GM19239 (cell line): Measurements from ENCODE around the gene TIRAP.
A peak's percentile ranks its signal among the peaks of the same experiment; 100 is the strongest.

Experiments used
- DNase-seq: peaks from one replicate; pipeline ENCODE4 v3.0.0; 2011; ENCODE audit warnings: low spot score; ENCODE audit not compliant: insufficient read length
- FAIRE-seq: peaks from 2 replicates; lab custom pipeline; 2011; peaks lifted over from hg19 to GRCh38; lab: Jason Lieb, UNC

Gene TIRAP

GRCh38 chr11:126317756-126318573, 35.1 kb downstream of the TIRAP start:
- DNase-seq, result no peak
- FAIRE-seq, result peak; percentile 58

- FAIRE-seq (peak; percentile 97), DNase-seq (peak; percentile 52)
Observed at GRCh38 chr11:126318574-126319373, 35.9 kb downstream of the TIRAP start.

GRCh38 chr11:126319374-126319740, 36.5 kb downstream of the TIRAP start:
- no peak for DNase-seq
- peak; percentile 40 for FAIRE-seq

GRCh38 chr11:126322996-126323395, 40.1 kb downstream of the TIRAP start:
- FAIRE-seq (no peak), DNase-seq (no peak)

- FAIRE-seq (no peak), DNase-seq (no peak)
Observed at GRCh38 chr11:126327281-126328000, 44.5 kb downstream of the TIRAP start.

- FAIRE-seq, result no peak
Observed at GRCh38 chr11:126328001-126328390, 45.1 kb downstream of the TIRAP start.

GRCh38 chr11:126328444-126328843, 45.6 kb downstream of the TIRAP start:
- no peak for DNase-seq
- FAIRE-seq, result no peak

More at GRCh38 chr11:126328001-126328390, 45.1 kb downstream of the TIRAP start:
- no peak for DNase-seq

- DNase-seq (no peak), FAIRE-seq (no peak)
Observed at GRCh38 chr11:126328938-126329643, 46.2 kb downstream of the TIRAP start.

- FAIRE-seq (no peak), DNase-seq (no peak)
Observed at GRCh38 chr11:126329644-126330211, 46.8 kb downstream of the TIRAP start.

GRCh38 chr11:126331286-126331685, 48.4 kb downstream of the TIRAP start:
- DNase-seq (no peak), FAIRE-seq (no peak)

GRCh38 chr11:126332221-126332711, 49.4 kb downstream of the TIRAP start:
- FAIRE-seq (no peak), DNase-seq (no peak)

- FAIRE-seq, result no peak
- no peak for DNase-seq
Observed at GRCh38 chr11:126333142-126333541, 50.2 kb downstream of the TIRAP start.

GRCh38 chr11:126334659-126335462, 52.0 kb downstream of the TIRAP start:
- FAIRE-seq (no peak), DNase-seq (no peak)

GRCh38 chr11:126335463-126335760, 52.5 kb downstream of the TIRAP start:
- no peak for FAIRE-seq
- no peak for DNase-seq

- DNase-seq, result no peak
- FAIRE-seq, result peak; percentile 21
Observed at GRCh38 chr11:126336138-126336541, 53.2 kb downstream of the TIRAP start.

- DNase-seq (no peak), FAIRE-seq (no peak)
Observed at GRCh38 chr11:126336671-126337101, 53.8 kb downstream of the TIRAP start.

- no peak for DNase-seq
- no peak for FAIRE-seq
Observed at GRCh38 chr11:126337126-126337473, 54.2 kb downstream of the TIRAP start.

- DNase-seq, result no peak
- no peak for FAIRE-seq
Observed at GRCh38 chr11:126337474-126338241, 54.8 kb downstream of the TIRAP start.
